HEK293T (cell line): ENCODE data around the gene APRT.
"Not testable (repeated sequence)": the region's sequence is repeated elsewhere in the genome, so short reads cannot be mapped to it uniquely, and the experiment has no call there.

Experiments used
- CTCF ChIA-PET: fragments of 350-600 bp; formaldehyde crosslinking; extraction: SDS; loops from one replicate; lab custom pipeline; 2021; ENCODE audit warnings: antibody characterized with exemption, inconsistent platforms; lab: Yijun Ruan, JAX
- POLR2A ChIA-PET: fragments of 350-600 bp; formaldehyde crosslinking; extraction: SDS; loops from one replicate; lab custom pipeline; 2020; ENCODE audit warnings: antibody characterized with exemption, inconsistent platforms; lab: Yijun Ruan, JAX
- DNase-seq: peaks from one replicate; pipeline ENCODE4 v3.0.0; 2012; ENCODE audit warnings: mixed read lengths; ENCODE audit errors: extremely low spot score
- ARNT ChIP-seq: fragments of 450-650 bp; IDR thresholded peaks from 2 replicates; pipeline ENCODE4 v1.6.1; 2017; ENCODE audit warnings: mild to moderate bottlenecking
- BHLHE40 ChIP-seq: fragments of 450-650 bp; IDR thresholded peaks from 2 replicates; pipeline ENCODE4 v1.6.1; 2016; ENCODE audit warnings: mild to moderate bottlenecking, moderate library complexity, borderline replicate concordance
- CTBP1 ChIP-seq: fragments of 450-650 bp; IDR thresholded peaks from 2 replicates; pipeline ENCODE4 v1.6.1; 2016; ENCODE audit warnings: borderline replicate concordance
- ELF4 ChIP-seq: fragments of 450-650 bp; IDR thresholded peaks from 2 replicates; pipeline ENCODE4 v1.6.1; 2017; ENCODE audit warnings: antibody characterized with exemption
- FOXA1 ChIP-seq: fragments of 450-650 bp; IDR thresholded peaks from 2 replicates; pipeline ENCODE4 v1.6.1; 2016; ENCODE audit warnings: mild to moderate bottlenecking
- FOXK2 ChIP-seq: fragments of 450-650 bp; IDR thresholded peaks from 2 replicates; pipeline ENCODE4 v1.6.1; 2016; ENCODE audit warnings: mild to moderate bottlenecking
- FOXM1 ChIP-seq: fragments of 450-650 bp; IDR thresholded peaks from 2 replicates; pipeline ENCODE4 v1.6.1; 2017; ENCODE audit warnings: mild to moderate bottlenecking, borderline replicate concordance
- HDGF ChIP-seq: fragments of 450-650 bp; IDR thresholded peaks from 2 replicates; pipeline ENCODE4 v1.6.1; 2017; ENCODE audit warnings: antibody characterized with exemption, borderline replicate concordance
- L3MBTL2 ChIP-seq: fragments of 450-650 bp; conservative IDR thresholded peaks from 2 replicates; pipeline ENCODE4 v1.6.1; 2016; ENCODE audit warnings: mild to moderate bottlenecking
- LEF1 ChIP-seq: fragments of 450-650 bp; IDR thresholded peaks from 2 replicates; pipeline ENCODE4 v1.6.1; 2017; ENCODE audit warnings: mild to moderate bottlenecking, borderline replicate concordance
- NFRKB ChIP-seq: fragments of 450-650 bp; IDR thresholded peaks from 2 replicates; pipeline ENCODE4 v1.6.1; 2016; ENCODE audit warnings: mild to moderate bottlenecking, moderate library complexity
- PKNOX1 ChIP-seq: fragments of 450-650 bp; IDR thresholded peaks from 2 replicates; pipeline ENCODE4 v1.6.1; 2016
- SP1 ChIP-seq: fragments of 450-650 bp; IDR thresholded peaks from 2 replicates; pipeline ENCODE4 v1.6.1; 2017
- SUZ12 ChIP-seq: fragments of 450-650 bp; IDR thresholded peaks from 2 replicates; pipeline ENCODE4 v1.6.1; 2016; ENCODE audit warnings: mild to moderate bottlenecking
- TARDBP ChIP-seq: fragments of 450-650 bp; IDR thresholded peaks from 2 replicates; pipeline ENCODE4 v1.6.1; 2016
- ZNF384 ChIP-seq: fragments of 450-650 bp; IDR thresholded peaks from 2 replicates; pipeline ENCODE4 v1.6.1; 2016

The APRT gene

GRCh38 chr16:88774544-88775393 lies 37.0 kb downstream of the APRT start:
- ChIA-PET POLR2A (interaction anchor here (1.1 to 4.4 kb wide), 4 partner anchors 8 to 25 kb away, joined by 3 to 30 read pairs (median 4); no protein-coding TSS in a partner anchor), CTCF (interaction anchor here (1.1 kb wide), 1 partner anchor 37 kb away, joined by 4 read pairs; no protein-coding TSS in a partner anchor)
- TF ChIP-seq ELF4 (no peak), FOXM1 (no peak), LEF1 (no peak), BHLHE40 (no peak), PKNOX1 (no peak), TARDBP (no peak), FOXK2 (no peak), L3MBTL2 (no peak), SUZ12 (no peak), ZNF384 (no peak), ARNT (no peak), NFRKB (no peak), SP1 (no peak), CTBP1 (no peak), HDGF (no peak), FOXA1 (no peak)
- DNase-seq: no peak

GRCh38 chr16:88773812-88774291 lies 37.9 kb downstream of the APRT start:
- ChIA-PET POLR2A (interaction anchor here (1.1 to 4.4 kb wide), 5 partner anchors 9 to 36 kb away, joined by 3 to 30 read pairs (median 4); no protein-coding TSS in a partner anchor), CTCF (interaction anchor here (1.1 kb wide), 2 partner anchors 19 to 37 kb away, joined by 4 to 7 read pairs; no protein-coding TSS in a partner anchor)
- no peak for DNase-seq
- no peak for TF ChIP-seq FOXM1
- peak; percentile 82; the same call in 1 of the 2 replicates for TF ChIP-seq HDGF
- no peak for TF ChIP-seq ELF4
- no peak for TF ChIP-seq ARNT
- no peak for TF ChIP-seq FOXK2
- no peak for TF ChIP-seq PKNOX1

GRCh38 chr16:88772871-88773811 lies 38.6 kb downstream of the APRT start:
- CTCF ChIA-PET: interaction anchor here (1.0 to 1.1 kb wide), 3 partner anchors 18 to 36 kb away, joined by 4 to 7 read pairs (median 5); no protein-coding TSS in a partner anchor
- POLR2A ChIA-PET: interaction anchor here (1.1 to 4.4 kb wide), 6 partner anchors 9 to 37 kb away, joined by 3 to 30 read pairs (median 4); partner anchors contain the start of gene PIEZO1
- no peak for DNase-seq
- TF ChIP-seq ELF4 (no peak), PKNOX1 (peak; percentile 20; the same call in 1 of the 2 replicates)

GRCh38 chr16:88771781-88772180 lies 39.9 kb downstream of the APRT start:
- DNase-seq: not testable (repeated sequence)
- ChIA-PET CTCF (interaction anchor here (1.0 kb wide), 1 partner anchor 34 kb away, joined by 5 read pairs; no protein-coding TSS in a partner anchor), POLR2A (interaction anchor here (1.4 to 4.4 kb wide), 3 partner anchors 11 to 39 kb away, joined by 3 to 30 read pairs (median 4); partner anchors contain the start of gene PIEZO1)

- POLR2A ChIA-PET: interaction anchor here (0.7 to 4.4 kb wide), 6 partner anchors 9 to 39 kb away, joined by 3 to 30 read pairs (median 4); partner anchors contain the start of gene PIEZO1
- DNase-seq: no peak
- CTCF ChIA-PET: interaction anchor here (2.1 kb wide), 1 partner anchor 34 kb away, joined by 10 read pairs; no protein-coding TSS in a partner anchor
- TF ChIP-seq CTBP1 (no peak), ELF4 (no peak), SP1 (no peak), FOXM1 (no peak), SUZ12 (no peak), FOXK2 (no peak), L3MBTL2 (no peak), LEF1 (no peak), ZNF384 (no peak), PKNOX1 (no peak), NFRKB (no peak), HDGF (no peak), ARNT (no peak), BHLHE40 (no peak), TARDBP (no peak), FOXA1 (no peak)
These were observed 40.4 kb downstream of the APRT start for GRCh38 chr16:88771294-88771772.
